D721Med (cell line): ENCODE measurements around the gene DCST2.
A peak's percentile ranks its signal among the peaks of the same experiment; 100 is the strongest.

Experiments
- DNase-seq: peaks from one replicate; pipeline ENCODE4 v3.0.0; 2011; ENCODE audit warnings: low spot score; ENCODE audit not compliant: insufficient read length
- FAIRE-seq: peaks from 2 replicates; lab custom pipeline; 2011; peaks lifted over from hg19 to GRCh38; lab: Jason Lieb, UNC
- TF ChIP-seq, protein P1 (sequence below): IDR thresholded peaks from 2 replicates; pipeline ENCODE4 v1.5.1; 2012; ENCODE audit warnings: mild to moderate bottlenecking, control low read depth; ENCODE audit not compliant: insufficient read depth; ENCODE audit errors: missing control alignments

The DCST2 gene

GRCh38 chr1:155048449-155049334 is 15.1 kb upstream of the DCST2 start:
- TF ChIP-seq, protein P1, sequence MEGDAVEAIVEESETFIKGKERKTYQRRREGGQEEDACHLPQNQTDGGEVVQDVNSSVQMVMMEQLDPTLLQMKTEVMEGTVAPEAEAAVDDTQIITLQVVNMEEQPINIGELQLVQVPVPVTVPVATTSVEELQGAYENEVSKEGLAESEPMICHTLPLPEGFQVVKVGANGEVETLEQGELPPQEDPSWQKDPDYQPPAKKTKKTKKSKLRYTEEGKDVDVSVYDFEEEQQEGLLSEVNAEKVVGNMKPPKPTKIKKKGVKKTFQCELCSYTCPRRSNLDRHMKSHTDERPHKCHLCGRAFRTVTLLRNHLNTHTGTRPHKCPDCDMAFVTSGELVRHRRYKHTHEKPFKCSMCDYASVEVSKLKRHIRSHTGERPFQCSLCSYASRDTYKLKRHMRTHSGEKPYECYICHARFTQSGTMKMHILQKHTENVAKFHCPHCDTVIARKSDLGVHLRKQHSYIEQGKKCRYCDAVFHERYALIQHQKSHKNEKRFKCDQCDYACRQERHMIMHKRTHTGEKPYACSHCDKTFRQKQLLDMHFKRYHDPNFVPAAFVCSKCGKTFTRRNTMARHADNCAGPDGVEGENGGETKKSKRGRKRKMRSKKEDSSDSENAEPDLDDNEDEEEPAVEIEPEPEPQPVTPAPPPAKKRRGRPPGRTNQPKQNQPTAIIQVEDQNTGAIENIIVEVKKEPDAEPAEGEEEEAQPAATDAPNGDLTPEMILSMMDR: no peak
- DNase-seq (no peak), FAIRE-seq (no peak)

- TF ChIP-seq, protein P1: peak; percentile 85
- DNase-seq: peak; percentile 85
- FAIRE-seq: peak; percentile 25
Measured at GRCh38 chr1:155044812-155045657, 11.5 kb upstream of the DCST2 start.

- TF ChIP-seq, protein P1: no peak
- DNase-seq (no peak), FAIRE-seq (no peak)
Measured at GRCh38 chr1:155044365-155044764, 10.8 kb upstream of the DCST2 start.

DNA sequence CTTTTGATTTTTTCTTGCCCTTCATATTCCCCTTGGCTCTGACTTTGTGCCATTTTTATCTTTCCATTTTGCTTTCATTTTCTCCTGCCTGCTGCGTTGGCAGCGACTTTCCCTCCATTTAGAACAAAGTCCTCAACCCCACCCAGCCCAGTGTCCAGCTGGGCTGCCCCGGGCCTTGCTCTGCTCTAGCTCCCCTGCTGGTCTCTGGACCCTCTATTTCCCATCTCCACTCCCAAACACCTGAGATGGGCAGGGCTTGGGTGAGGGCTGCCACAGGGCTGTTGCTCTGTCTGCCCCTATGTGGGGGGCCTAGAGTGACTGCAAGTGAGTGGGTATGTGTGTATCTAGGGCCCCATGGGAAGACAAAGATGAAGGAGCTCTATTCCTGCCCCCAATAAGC is 10.2 kb upstream of the DCST2 start:
- no peak for DNase-seq
- no peak for FAIRE-seq
- TF ChIP-seq, protein P1: no peak

GRCh38 chr1:155043301-155043702 is 9.7 kb upstream of the DCST2 start:
- TF ChIP-seq, protein P1: no peak
- DNase-seq (no peak), FAIRE-seq (no peak)

GRCh38 chr1:155042789-155043188 is 9.2 kb upstream of the DCST2 start:
- DNase-seq (no peak), FAIRE-seq (no peak)
- TF ChIP-seq, protein P1: no peak
